ENCODE results near the gene NT5C2. TPM values are rescaled to one million over a fixed set of nuclear protein-coding genes. Genes with fewer than 3 reads are reported as not detected.
A peak's percentile ranks its signal among the peaks of the same experiment; 100 is the strongest.

Gene NT5C2
- total RNA-seq, 3 donors from 2014 or later = 84.9 to 105 (median 105) TPM

DNA sequence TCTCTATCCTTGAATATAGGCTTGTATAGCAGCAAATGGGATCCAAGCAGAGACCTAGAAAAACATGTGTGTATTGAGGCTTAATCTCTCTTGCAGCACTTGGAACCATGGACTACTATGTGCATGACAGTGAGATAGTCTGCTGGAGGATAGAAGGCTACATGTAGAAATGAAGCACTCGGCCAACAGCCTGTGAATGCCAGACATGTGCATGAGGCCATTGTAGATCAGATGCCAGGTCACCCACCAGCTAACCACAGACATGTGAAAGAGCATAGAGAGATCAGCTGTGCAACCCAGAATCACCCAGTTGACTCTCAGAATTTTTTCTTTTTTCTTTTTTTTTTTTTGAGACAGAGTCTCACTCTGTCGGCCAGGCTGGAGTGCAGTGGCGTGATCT, 90.9 kb downstream of the NT5C2 start:
- H3K9me3 ChIP-seq = no peaks in the 10 kb centered on the region
- intact Hi-C loops (cut with DNase I, micrococcal nuclease) = no loop called here
- no peak for TF ChIP-seq CTCF (IDR thresholded peaks at IDR 0.05)
- DNase-seq = no peak
- H3K36me3 ChIP-seq (ENCODE audit: low read depth) = no peaks in the 10 kb centered on the region
- no peaks in the 10 kb centered on the region for H3K4me1 ChIP-seq (ENCODE audit: low read depth)
- H3K4me3 ChIP-seq = no peak overlapping the region
- no peak for ATAC-seq

- no peaks in the 10 kb centered on the region for H3K4me1 ChIP-seq (ENCODE audit: low read depth)
- intact Hi-C loops (cut with DNase I, micrococcal nuclease) = no loop called here
- no peak for TF ChIP-seq CTCF (IDR thresholded peaks at IDR 0.05)
Observed at GRCh38 chr10:103100620-103101019, 92.5 kb downstream of the NT5C2 start.

GRCh38 chr10:103098240-103098639, 94.8 kb downstream of the NT5C2 start:
- Histone ChIP-seq H3K4me1 (ENCODE audit: low read depth) (no peaks in the 10 kb centered on the region), H3K9me3 (no peaks in the 10 kb centered on the region), H3K36me3 (ENCODE audit: low read depth) (no peaks in the 10 kb centered on the region), H3K4me3 (no peak overlapping the region)
- no peak for ATAC-seq
- TF ChIP-seq CTCF (IDR thresholded peaks at IDR 0.05) = no peak
- DNase-seq = no peak
- intact Hi-C loops (cut with DNase I, micrococcal nuclease) = no loop called here

More at GRCh38 chr10:103100620-103101019, 92.5 kb downstream of the NT5C2 start:
- DNase-seq = no peak
- Histone ChIP-seq H3K4me3 (no peak overlapping the region), H3K9me3 (no peaks in the 10 kb centered on the region), H3K36me3 (ENCODE audit: low read depth) (no peaks in the 10 kb centered on the region)
- no peak for ATAC-seq

DNA sequence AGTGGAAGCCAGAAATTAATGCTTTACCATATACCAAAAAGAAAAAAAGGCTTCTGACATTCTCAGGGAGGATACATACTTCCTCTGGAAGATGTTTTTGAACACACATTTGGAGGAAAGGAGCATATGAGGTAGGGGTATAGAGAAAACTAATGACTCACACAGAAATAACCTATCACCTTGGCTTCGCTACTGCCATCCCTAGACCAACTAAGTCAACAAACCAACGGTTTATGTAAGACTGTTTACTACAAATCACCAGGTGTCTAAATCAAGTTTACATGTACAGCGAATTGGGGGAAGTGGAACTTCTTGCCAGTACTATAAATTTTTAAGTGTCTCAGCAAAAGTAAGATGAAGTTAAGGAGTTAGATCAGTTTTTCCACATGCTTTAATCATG, 96.9 kb downstream of the NT5C2 start:
- Histone ChIP-seq H3K9me3 (no peaks in the 10 kb centered on the region), H3K4me3 (no peak overlapping the region), H3K4me1 (ENCODE audit: low read depth) (no peaks in the 10 kb centered on the region), H3K36me3 (ENCODE audit: low read depth) (no peaks in the 10 kb centered on the region)
- DNase-seq (no peak), ATAC-seq (peak; percentile 20)
- no peak for TF ChIP-seq CTCF (IDR thresholded peaks at IDR 0.05)
- intact Hi-C loops (cut with DNase I, micrococcal nuclease) = no loop called here

- Histone ChIP-seq H3K4me3 (no peak overlapping the region), H3K4me1 (ENCODE audit: low read depth) (no peaks in the 10 kb centered on the region), H3K36me3 (ENCODE audit: low read depth) (no peaks in the 10 kb centered on the region), H3K9me3 (no peaks in the 10 kb centered on the region)
- DNase-seq (no peak), ATAC-seq (no peak)
- intact Hi-C loops (cut with DNase I, micrococcal nuclease) = no loop called here
- TF ChIP-seq CTCF (IDR thresholded peaks at IDR 0.05) = no peak
Observed at GRCh38 chr10:103095005-103095404, 98.1 kb downstream of the NT5C2 start.

DNA sequence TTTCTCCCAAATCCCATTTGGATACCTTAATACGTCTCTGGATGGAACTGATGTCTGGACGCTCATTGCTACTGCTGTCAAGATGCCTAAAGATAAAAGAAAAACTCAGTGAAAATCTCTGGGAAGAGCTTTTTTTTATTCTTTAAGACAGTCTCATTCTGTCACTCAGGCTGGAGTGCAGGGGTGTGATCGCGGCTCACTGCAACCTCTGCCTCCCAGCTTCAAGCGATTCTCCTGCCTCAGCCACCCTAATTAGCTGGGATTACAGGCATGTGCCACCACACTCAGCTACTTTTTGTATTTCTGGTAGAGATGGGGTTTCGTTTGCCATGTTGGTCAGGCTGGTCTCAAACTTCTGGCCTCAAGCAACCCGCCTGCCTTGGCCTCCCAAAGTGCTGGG, 102.2 kb downstream of the NT5C2 start:
- Histone ChIP-seq H3K4me1 (ENCODE audit: low read depth) (no peaks in the 10 kb centered on the region), H3K4me3 (no peak overlapping the region), H3K36me3 (ENCODE audit: low read depth) (no peaks in the 10 kb centered on the region), H3K9me3 (no peaks in the 10 kb centered on the region)
- intact Hi-C loops (cut with DNase I, micrococcal nuclease) = no loop called here
- ATAC-seq (no peak), DNase-seq (no peak)
- no peak for TF ChIP-seq CTCF (IDR thresholded peaks at IDR 0.05)

All from mucosa of descending colon (tissue), 3 donors.